NT2/D1 (cell line): Measurements from ENCODE around the gene ZC3H11A.

Source experiments
- SUZ12 ChIP-seq: IDR thresholded peaks from 2 replicates; pipeline ENCODE4 v1.6.1; 2011; ENCODE audit not compliant: insufficient read length, insufficient read depth; ENCODE audit errors: extremely low read depth
- YY1 ChIP-seq: IDR thresholded peaks from 2 replicates; pipeline ENCODE4 v1.6.1; 2011; ENCODE audit not compliant: insufficient read length, insufficient read depth
- ZNF274 ChIP-seq: IDR thresholded peaks from 2 replicates; pipeline ENCODE4 v1.6.1; 2011; ENCODE audit warnings: mild to moderate bottlenecking, low read depth, low read length

GRCh38 chr1:203778789-203779188 lies 16.6 kb upstream of the ZC3H11A start:
- TF ChIP-seq ZNF274 (no peak), YY1 (no peak), SUZ12 (no peak)
